Right lobe of liver (tissue), 6 donors: Measurements from ENCODE around the gene M1AP. TPM values are rescaled to one million over a fixed set of nuclear protein-coding genes. Genes with fewer than 3 reads are reported as not detected.

Source experiments
- ATAC-seq, 4 donors: fragments of 200-7000 bp; cut with Tn5 transposase; one replicate each; pipeline ENCODE4 v1.9.1; 2020; ENCODE audit warnings: mild to moderate bottlenecking in 4 of 4, moderate library complexity in 4 of 4
- DNase-seq, 3 donors: peaks; one replicate each; pipeline ENCODE4 v3.0.0-alpha.2; 2020
- H3K27ac ChIP-seq, 3 donors: fragments of 200-600 bp; one replicate each; pipeline ENCODE4 v1.8.0; 2022
- H3K27me3 ChIP-seq, 2 donors: fragments of 200-600 bp; one replicate each; pipeline ENCODE4 v1.8.0; 2022
- H3K36me3 ChIP-seq, 4 donors: fragments of 200-600 bp; sonication (generic) in 1 of 4; one replicate each; pipeline versions ENCODE4 v1.5.1 to v1.8.0; 2017 to 2022; ENCODE audit warnings: control low read depth in 1 of 4
- H3K4me1 ChIP-seq, 4 donors: fragments of 200-600 bp; sonication (generic) in 1 of 4; one replicate each; pipeline versions ENCODE4 v1.5.1 to v1.8.0; 2017 to 2022; ENCODE audit warnings: control low read depth in 1 of 4
- H3K4me3 ChIP-seq, 3 donors: fragments of 200-600 bp; one replicate each; pipeline ENCODE4 v1.8.0; 2022
- H3K9me3 ChIP-seq, 4 donors: fragments of 200-600 bp; sonication (generic) in 1 of 4; one replicate each; pipeline versions ENCODE4 v1.5.1 to v1.8.0; 2017 to 2022; ENCODE audit warnings: control low read depth in 1 of 4
- CTCF ChIP-seq, 4 donors: fragments of 200-600 bp in 3 of 4; fragments of 450-650 bp in 1 of 4; IDR thresholded peaks; one replicate each; pipeline versions ENCODE4 v1.5.1 to v1.8.0; 2016 to 2022; ENCODE audit warnings: antibody characterized with exemption in 4 of 4, mild to moderate bottlenecking in 2 of 4
- POLR2A ChIP-seq: fragments of 450-650 bp; IDR thresholded peaks from one replicate; pipeline ENCODE4 v1.6.1; 2017; ENCODE audit warnings: antibody characterized with exemption, mild to moderate bottlenecking
- WGBS: methylation state at CpG from one replicate; pipeline ENCODE4 v1.1.6; 2018; ENCODE audit warnings: low coverage, low lambda C conversion rate; ENCODE audit not compliant: insufficient coverage; ENCODE audit errors: missing lambda C conversion rate; 5-methylcytosine and 5-hydroxymethylcytosine counted together
- intact Hi-C, 2 donors: fragments of 100-400 bp; cut with DNase I; formaldehyde crosslinking; loops; one replicate each; pipeline versions ENCODE4 v1.11.2 to v1.14.1; 2022
- total RNA-seq, 6 experiments: library from RNA; depleted of rRNA in 2 of 6; stranded (reverse); fragments of >200 nt in 2 of 6; fragmentation: NEBNext Ultra II Directional in 3 of 6; extraction: Animal tissue kit (Norgen Biotek cat#: 25700) in 3 of 6; gene quantifications; one replicate each; pipeline versions ENCODE4 v1.1.0 to v1.2.4, GENCODE V29; 2016 to 2023
- donor health status: DM: no; HTN: yes; CAD: no.
- donor health status: DM: no; HTN: no; CAD: no.
- donor health status: DM: no; HTN: no; CAD: no.
- donor health status: DM: no; HTN: yes; CAD: no.
- donor health status: DM: no; HTN: yes; CAD: no.

The M1AP gene
- total RNA-seq, 6 experiments from 2014 or later = not detected

GRCh38 chr2:74530239-74531187, 117.6 kb downstream of the M1AP start:
- WGBS = 4% methylated on average over 35 of the region's 54 CpGs
- intact Hi-C loops = no loop called here
- peaks cover 0 to 19% (median 6%) of the 10 kb centered on the region in 4 donors for H3K4me1 ChIP-seq
- H3K9me3 ChIP-seq = no peaks in the 10 kb centered on the region
- peak overlapping the region; percentile 78 to 98 (median 97) for H3K4me3 ChIP-seq
- TF ChIP-seq POLR2A = no peak
- TF ChIP-seq CTCF (IDR thresholded peaks at IDR 0.05) = no peak
- H3K36me3 ChIP-seq = peaks cover 0 to 29% (median 9%) of the 10 kb centered on the region in 4 donors
- ATAC-seq = peak; percentile 6 to 24 (median 16)
- peak in 1 of 3 donors; percentile 48 for DNase-seq
- H3K27me3 ChIP-seq = no peaks in the 10 kb centered on the region
- peak overlapping the region; percentile 68 to 77 (median 76) for H3K27ac ChIP-seq

GRCh38 chr2:74529357-74530238, 118.5 kb downstream of the M1AP start, which contains the start of the genes AUP1 and HTRA2:
Gene AUP1, minus strand, starts transcription at chr2:74529706. Its CDS starts 77 bp downstream, at chr2:74529629.
Gene HTRA2, plus strand, starts transcription at chr2:74529933. Its CDS starts 74 bp downstream, at chr2:74530007.
- peaks cover 0 to 29% (median 9%) of the 10 kb centered on the region in 4 donors for H3K36me3 ChIP-seq
- DNase-seq (peak; percentile 99 to 100 (median 100)), ATAC-seq (peak; percentile 93 to 96 (median 94))
- intact Hi-C loops = loop anchor here in 1 of 2 donors (5.0 kb wide), 1 partner anchor 42 kb away; no protein-coding TSS in a partner anchor
- TF ChIP-seq POLR2A (peak; percentile 74), CTCF (IDR thresholded peaks at IDR 0.05) (peak in 1 of 4 donors; percentile 6)
- H3K27ac ChIP-seq = peak within 1 kb of the TSS; percentile 68 to 77 (median 76)
- H3K9me3 ChIP-seq = no peaks in the 10 kb centered on the region
- peaks cover 0 to 19% (median 6%) of the 10 kb centered on the region in 4 donors for H3K4me1 ChIP-seq
- H3K4me3 ChIP-seq = peak within 1 kb of the TSS; percentile 78 to 98 (median 97)
- 0% methylated on average over 15 of the region's 87 CpGs for WGBS
- no peaks in the 10 kb centered on the region for H3K27me3 ChIP-seq

GRCh38 chr2:74528600-74529356, 119.4 kb downstream of the M1AP start:
- TF ChIP-seq CTCF (IDR thresholded peaks at IDR 0.05) (no peak), POLR2A (no peak)
- DNase-seq (no peak), ATAC-seq (peak in 3 of 4 donors; percentile 4 to 9 (median 8))
- Histone ChIP-seq H3K4me3 (peak overlapping the region; percentile 78 to 98 (median 97)), H3K9me3 (no peaks in the 10 kb centered on the region), H3K27me3 (no peaks in the 10 kb centered on the region), H3K27ac (peak overlapping the region; percentile 68 to 77 (median 76)), H3K4me1 (peaks cover 0 to 19% (median 6%) of the 10 kb centered on the region in 4 donors), H3K36me3 (peaks cover 0 to 29% (median 9%) of the 10 kb centered on the region in 4 donors)
- WGBS = 8% methylated on average over 20 of the region's 29 CpGs
- intact Hi-C loops = loop anchor here in 1 of 2 donors (5.0 kb wide), 1 partner anchor 41 kb away; no protein-coding TSS in a partner anchor
